K562 (cell line): ENCODE measurements around the gene VPS16. TPM values are rescaled to one million over a fixed set of nuclear protein-coding genes. Genes with fewer than 3 reads are reported as not detected.

Experiments
- BCOR ChIP-seq: fragments of 450-650 bp; IDR thresholded peaks from 2 replicates; pipeline ENCODE4 v1.6.1; 2016
- CLOCK ChIP-seq: fragments of 250-450 bp; sonication (Bioruptor Pico); IDR thresholded peaks from 2 replicates; pipeline ENCODE4 v1.4.0; 2020; ENCODE audit warnings: mild to moderate bottlenecking, moderate library complexity, borderline replicate concordance
- E2F6 ChIP-seq, 2 experiments: IDR thresholded peaks; 2 replicates each; pipeline ENCODE4 v1.6.1; 2011; ENCODE audit warnings: borderline replicate concordance in 1 of 2, control low read depth in 1 of 2, low read depth in 1 of 2, low read length in 1 of 2, mild to moderate bottlenecking in 1 of 2, mixed read lengths in 1 of 2, moderate library complexity in 1 of 2; ENCODE audit not compliant: insufficient read depth in 1 of 2, insufficient read length in 1 of 2, poor library complexity in 1 of 2, severe bottlenecking in 1 of 2; ENCODE audit errors: extremely low read depth in 1 of 2
- ELF1 ChIP-seq: fragments of 200-800 bp; sonication (Bioruptor generic); IDR thresholded peaks from 2 replicates; pipeline ENCODE4 v1.6.1; 2016; ENCODE audit warnings: missing genetic modification characterization, missing compliant biosample characterization
- ELK3 ChIP-seq: fragments of 450-650 bp; formaldehyde crosslinking; IDR thresholded peaks from 2 replicates; pipeline ENCODE4 v1.4.0; 2020; ENCODE audit warnings: mild to moderate bottlenecking
- EP400 ChIP-seq: fragments of 450-650 bp; IDR thresholded peaks from 2 replicates; pipeline ENCODE4 v1.6.1; 2017; ENCODE audit warnings: antibody characterized with exemption, mild to moderate bottlenecking, moderate library complexity
- FOXA1 ChIP-seq: fragments of 450-650 bp; IDR thresholded peaks from 2 replicates; pipeline ENCODE4 v1.6.1; 2016; ENCODE audit warnings: mild to moderate bottlenecking, borderline replicate concordance
- GATAD2B ChIP-seq: fragments of 450-650 bp; IDR thresholded peaks from 2 replicates; pipeline ENCODE4 v1.6.1; 2017; ENCODE audit warnings: mild to moderate bottlenecking, borderline replicate concordance
- GMEB1 ChIP-seq: fragments of 250-450 bp; sonication (Bioruptor Pico); IDR thresholded peaks from 2 replicates; pipeline ENCODE4 v1.4.0; 2020; ENCODE audit warnings: mild to moderate bottlenecking
- GTF2E2 ChIP-seq: fragments of 200-800 bp; sonication (Bioruptor generic); IDR thresholded peaks from 2 replicates; pipeline ENCODE4 v1.6.1; 2016; ENCODE audit warnings: missing genetic modification characterization, missing compliant biosample characterization
- KDM5B ChIP-seq: fragments of 200-600 bp; sonication (generic); IDR thresholded peaks from 2 replicates; pipeline ENCODE4 v1.6.1; 2012; ENCODE audit warnings: low read depth, mild to moderate bottlenecking, moderate library complexity, low read length, control low read depth, inconsistent platforms; ENCODE audit not compliant: insufficient replicate concordance
- RB1 ChIP-seq: fragments of 450-650 bp; IDR thresholded peaks from 2 replicates; pipeline ENCODE4 v1.6.1; 2017; ENCODE audit warnings: low read depth, mild to moderate bottlenecking
- RBBP5 ChIP-seq: fragments of 200-600 bp; sonication (generic); IDR thresholded peaks from 2 replicates; pipeline ENCODE4 v1.6.1; 2012; ENCODE audit warnings: borderline replicate concordance, mild to moderate bottlenecking, low read length, control low read depth, inconsistent platforms; ENCODE audit not compliant: insufficient read depth, poor library complexity, severe bottlenecking
- RBM14 ChIP-seq: fragments of 200-400 bp; formaldehyde crosslinking; IDR thresholded peaks from 2 replicates; pipeline ENCODE4 v1.6.1; 2018; ENCODE audit warnings: low read depth, mild to moderate bottlenecking, low read length, moderate library complexity, borderline replicate concordance; ENCODE audit not compliant: insufficient read depth
- TGIF2 ChIP-seq: sonication (generic); formaldehyde crosslinking; IDR thresholded peaks from 2 replicates; pipeline ENCODE4 v1.8.1; 2022; ENCODE audit warnings: mild to moderate bottlenecking, missing genetic modification reagents, moderate library complexity
- THAP12 ChIP-seq: fragments of 250-450 bp; sonication (Bioruptor Pico); IDR thresholded peaks from 2 replicates; pipeline ENCODE4 v1.9.0; 2021; ENCODE audit warnings: mild to moderate bottlenecking, inconsistent platforms
- ZNF197 ChIP-seq: fragments of 200-800 bp; sonication (Bioruptor generic); IDR thresholded peaks from 2 replicates; pipeline ENCODE4 v1.6.1; 2016; ENCODE audit warnings: low read depth, missing genetic modification characterization, missing compliant biosample characterization
- polyA plus RNA-seq, 8 experiments: library from polyadenylated mRNA; depleted of rRNA in 4 of 8; stranded (reverse) in 5 of 8; unstranded in 3 of 8; fragments of >200 nt; fragmentation: Nextera tagmentation in 2 of 8; fragmentation: Illumina TruSeq in 1 of 8; extraction: Ambion mirVana in 2 of 8; extraction: Trizol in 1 of 8; gene quantifications; 2 replicates each; pipeline versions ENCODE4 v1.2.1 to v1.2.3, GENCODE V29; 2011 to 2014; ENCODE audit warnings: inconsistent platforms in 1 of 8, missing spikeins in 1 of 8
- total RNA-seq, 7 experiments: library from RNA; depleted of rRNA in 6 of 7; stranded (reverse); fragments of >200 nt in 6 of 7; fragmentation: Illumina TruSeq in 2 of 7; extraction: Trizol in 2 of 7; gene quantifications; 2 replicates each; pipeline versions ENCODE4 v1.2.1 to v1.2.3, GENCODE V29; 2011 to 2021; ENCODE audit warnings: low replicate concordance in 1 of 7

VPS16 gene
- total and polyA plus RNA-seq, 9 of the 15 experiments (the other 6 are each of a cell fraction or from before 2014, with no cell fraction given) = 6.8 to 24.7 (median 14.0) TPM

GRCh38 chr20:2873010-2873746, 32.6 kb downstream of the VPS16 start, which contains the start of gene PTPRA (continued):
- TF ChIP-seq THAP12 (CRISPR knock-in tag) (peak; percentile 86), FOXA1 (no peak), ELF1 (tag) (0 out of 2 replicates have a peak, but pooled peaks have one; percentile 42), ZNF197 (CRISPR knock-in tag) (no peak), BCOR (peak; percentile 94), GATAD2B (peak; percentile 68), KDM5B (peak; percentile 91), ELK3 (CRISPR knock-in tag) (no peak), GMEB1 (peak; percentile 53), RBM14 (no peak), CLOCK (CRISPR knock-in tag) (no peak), E2F6 (IDR thresholded peaks at IDR 0.05; ENCODE audit: borderline replicate concordance in 1 of 2, extremely low read depth in 1 of 2, insufficient read depth in 1 of 2, insufficient read length in 1 of 2, low read depth in 1 of 2, low read length in 1 of 2, poor library complexity in 1 of 2, severe bottlenecking in 1 of 2) (peak in 1 of 2 experiments; percentile 69), GTF2E2 (tag) (peak; percentile 90; the same call in 1 of the 2 replicates), RBBP5 (peak; percentile 97), EP400 (peak; percentile 72), RB1 (peak; percentile 76), TGIF2 (CRISPR knock-in tag) (peak; percentile 20; the same call in 1 of the 2 replicates)
